T-helper 2 cell treated with Interferon-gamma antibody and Interleukin-4, amounts not matched to agents 100 ng/mL and 5 ng/mL, for 36 hours (primary cell): Measurements from ENCODE around the gene CNTFR. TPM values are rescaled to one million over a fixed set of nuclear protein-coding genes. Genes with fewer than 3 reads are reported as not detected.

Experiments used
- intact Hi-C: fragments of 100-400 bp; cut with micrococcal nuclease; formaldehyde crosslinking; loops from one replicate; pipeline ENCODE4 v1.15.1; 2023
- total RNA-seq: library from RNA; stranded (reverse); gene quantifications from 2 replicates; pipeline ENCODE4 v1.2.3, GENCODE V29; 2022

Gene CNTFR
- total RNA-seq, 1 donor from 2014 or later = not detected

DNA sequence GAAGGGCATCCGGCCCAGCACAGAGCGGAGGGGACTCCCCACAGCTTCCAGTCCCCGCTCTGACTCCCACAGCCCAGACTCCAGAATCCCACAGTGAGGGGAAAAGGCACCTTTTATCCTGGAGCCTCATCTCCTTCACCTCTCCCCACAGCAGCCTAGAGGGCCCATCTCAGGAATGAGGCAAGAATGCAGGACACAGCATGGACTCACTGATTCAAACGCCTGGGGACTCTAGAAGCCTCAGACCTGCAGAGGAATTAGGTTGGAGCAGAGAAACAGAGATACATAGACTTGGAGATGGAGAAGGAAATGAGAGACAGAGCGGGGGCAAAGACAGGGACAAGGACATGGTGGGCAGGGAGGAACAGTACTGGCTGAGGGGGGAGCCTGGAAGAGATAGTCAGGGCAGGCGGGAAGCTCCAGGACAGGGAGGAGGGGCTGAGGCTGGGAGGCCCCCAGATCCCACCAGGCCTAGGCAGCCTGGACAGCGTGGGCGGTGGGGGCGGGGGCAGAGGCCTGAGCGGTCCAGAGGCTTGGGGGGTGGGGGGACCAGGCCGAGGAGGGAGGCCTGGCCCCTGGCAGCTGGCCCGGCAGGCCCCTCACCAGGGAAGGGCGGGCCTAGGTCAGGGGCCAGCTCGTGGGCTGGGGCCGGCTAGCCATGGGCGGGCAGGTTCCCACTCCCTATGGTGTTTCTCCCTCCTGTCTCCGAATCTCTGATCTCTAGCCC, 15.8 kb downstream of the CNTFR start:
- intact Hi-C loops = no loop called here

DNA sequence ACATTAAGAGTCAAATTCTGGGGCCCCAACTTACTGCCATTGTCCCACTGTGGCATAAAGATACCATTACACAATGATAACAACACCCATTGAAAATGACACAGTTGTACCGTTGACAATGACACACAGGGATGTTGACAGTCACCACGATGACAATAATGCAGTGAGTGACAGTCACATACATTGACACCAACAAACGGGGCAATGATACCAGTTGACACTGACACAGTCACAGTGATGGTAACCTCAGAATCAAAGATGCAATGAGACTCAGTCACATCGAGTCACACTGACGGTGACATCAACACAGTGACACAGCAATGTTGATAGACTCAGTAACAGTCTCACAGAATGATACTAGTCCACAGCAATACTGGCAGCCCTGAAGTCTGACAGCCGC, 16.9 kb downstream of the CNTFR start:
- intact Hi-C loops = no loop called here

DNA sequence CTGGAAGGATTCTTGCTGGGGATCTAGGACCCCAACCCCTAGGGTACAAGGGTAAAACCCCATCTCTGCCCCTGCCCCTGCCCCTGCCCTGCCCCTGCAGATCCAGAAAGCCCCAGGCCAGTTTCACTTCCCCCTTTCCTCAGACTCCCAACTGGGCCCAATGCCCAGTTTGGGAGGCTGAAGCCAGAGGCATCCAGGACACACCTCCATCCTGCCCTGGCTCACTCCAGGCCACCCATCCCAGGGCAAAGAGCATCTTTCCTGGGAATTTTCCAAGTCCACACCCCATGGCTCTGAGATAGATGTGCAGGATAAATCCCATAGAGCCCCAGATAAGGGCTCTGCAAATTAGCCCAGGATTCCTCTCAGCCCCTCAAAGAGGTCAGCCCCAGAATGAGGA, 17.4 kb downstream of the CNTFR start:
- intact Hi-C loops = no loop called here

- intact Hi-C loops = no loop called here
Measured at GRCh38 chr9:34571481-34571810, 18.1 kb downstream of the CNTFR start.

DNA sequence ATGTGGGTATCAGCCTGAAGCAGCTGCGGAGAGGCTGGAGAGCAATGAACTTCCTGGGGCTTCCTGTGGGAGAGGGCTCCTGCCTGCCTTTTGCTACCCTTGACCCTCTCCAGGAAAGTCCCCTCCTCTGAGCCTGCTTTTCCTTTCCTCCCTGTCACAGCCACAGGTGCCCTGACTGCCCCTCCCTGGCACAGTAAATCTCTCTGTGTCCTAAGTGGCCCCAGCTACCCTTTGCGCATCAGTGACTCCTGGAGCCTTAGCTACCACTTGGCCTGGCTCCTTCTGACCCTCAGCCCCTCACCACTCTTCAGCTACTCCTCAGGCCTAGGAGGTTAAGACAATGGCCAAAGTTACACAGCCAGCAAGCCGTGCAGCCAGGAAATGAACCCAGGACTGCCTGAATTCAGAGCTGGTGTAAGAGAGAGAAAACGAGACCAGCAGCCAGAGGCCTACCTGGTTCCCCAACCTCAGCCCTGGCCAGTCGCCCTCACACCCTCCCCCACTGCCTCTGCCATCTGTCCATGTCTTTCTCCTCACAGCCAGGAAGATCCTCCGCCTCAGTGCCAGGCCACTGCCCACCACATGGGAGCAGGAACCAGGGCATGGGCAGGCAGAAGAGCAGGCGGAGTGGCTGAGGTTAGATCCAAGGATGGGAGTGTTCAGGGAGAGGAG, 18.6 kb downstream of the CNTFR start:
- intact Hi-C loops = no loop called here

GRCh38 chr9:34570376-34570775, 19.1 kb downstream of the CNTFR start:
- intact Hi-C loops = no loop called here

GRCh38 chr9:34568774-34569173, 20.8 kb downstream of the CNTFR start:
- intact Hi-C loops = no loop called here

- intact Hi-C loops = no loop called here
Measured at GRCh38 chr9:34568133-34568532, 21.4 kb downstream of the CNTFR start.

- intact Hi-C loops = no loop called here
Measured at GRCh38 chr9:34566972-34567371, 22.6 kb downstream of the CNTFR start.

DNA sequence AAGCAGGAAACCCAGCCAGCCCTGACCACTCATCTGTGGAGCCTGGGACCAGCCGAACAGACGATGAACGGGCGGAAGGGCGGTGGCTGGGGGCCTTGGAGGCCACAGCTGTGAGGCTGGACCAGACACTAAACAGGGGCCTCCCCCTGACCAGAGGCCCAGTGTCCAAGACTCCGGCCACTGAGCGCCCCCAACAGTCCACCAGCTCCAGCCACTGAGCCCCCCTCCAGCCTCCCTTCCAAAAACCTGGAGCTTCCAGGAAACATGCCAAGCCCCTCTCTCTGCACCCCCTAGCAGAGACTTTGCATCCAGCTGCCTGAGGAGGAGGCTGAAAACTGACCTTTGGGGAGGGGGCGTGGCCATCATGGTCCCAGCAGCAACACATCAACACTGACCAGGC, 23.2 kb downstream of the CNTFR start:
- intact Hi-C loops = no loop called here

- intact Hi-C loops = no loop called here
Measured at GRCh38 chr9:34565856-34566255, 23.7 kb downstream of the CNTFR start.

GRCh38 chr9:34564617-34565016, 24.9 kb downstream of the CNTFR start:
- intact Hi-C loops = no loop called here

GRCh38 chr9:34563262-34563661, 26.3 kb downstream of the CNTFR start:
- intact Hi-C loops = no loop called here

DNA sequence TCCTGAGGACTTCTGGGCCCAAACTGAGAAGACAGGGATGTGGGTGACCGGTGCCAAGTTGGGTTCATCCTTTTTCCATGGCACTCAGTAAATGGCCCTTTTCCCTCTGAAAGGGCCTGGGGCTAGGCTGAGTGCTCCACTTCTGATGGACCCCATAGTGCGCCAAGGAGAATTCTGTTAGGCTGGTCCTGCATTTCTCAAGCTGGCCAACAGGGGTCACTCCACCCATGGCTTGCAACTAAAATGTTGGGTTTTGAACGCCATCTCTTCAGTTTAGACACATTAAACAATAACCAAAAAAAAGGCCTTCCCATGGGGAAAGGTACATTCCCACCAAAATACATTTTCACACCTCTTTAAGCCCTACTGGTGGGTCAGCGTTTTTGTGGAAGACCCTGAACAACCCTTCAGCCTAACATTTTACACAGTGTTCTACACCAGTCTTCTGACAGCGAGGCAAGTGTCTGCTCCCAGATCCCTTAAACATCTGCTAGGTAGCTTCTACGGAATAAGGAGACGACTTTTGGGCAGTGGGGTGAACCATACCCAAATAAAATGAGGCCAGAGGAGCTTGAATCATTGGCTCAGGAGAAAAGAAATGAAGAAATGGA, 27.3 kb downstream of the CNTFR start:
- intact Hi-C loops = no loop called here

DNA sequence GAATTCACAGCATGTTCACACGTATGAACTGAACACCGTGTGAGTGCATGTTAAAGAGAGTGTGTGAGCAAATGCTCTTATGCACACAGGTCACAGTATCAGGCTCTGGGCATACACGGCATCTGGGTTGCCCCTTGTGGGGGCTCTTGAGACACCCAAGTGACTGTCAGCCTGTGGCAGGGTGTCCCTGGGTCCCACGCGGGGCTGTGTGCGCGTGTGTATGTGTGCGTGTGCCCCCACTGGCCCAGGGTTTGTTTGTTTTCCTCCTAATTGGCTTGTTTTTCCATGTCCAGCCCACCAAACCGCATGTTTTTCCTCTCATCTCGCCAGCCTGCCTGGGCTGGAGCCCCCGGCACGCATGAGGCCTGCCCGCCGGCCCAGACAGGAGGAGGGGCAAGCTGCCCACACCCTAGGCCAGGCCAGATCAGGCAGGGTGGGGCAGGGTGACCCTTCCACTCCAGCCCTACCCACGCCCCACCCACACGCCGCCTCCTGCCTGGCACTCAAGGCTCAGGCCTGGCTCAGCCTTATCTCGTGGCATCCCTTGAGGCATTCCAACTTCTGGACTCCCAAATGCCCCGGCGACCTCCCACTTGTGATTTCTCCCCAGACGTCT, 28.8 kb downstream of the CNTFR start:
- intact Hi-C loops = no loop called here

DNA sequence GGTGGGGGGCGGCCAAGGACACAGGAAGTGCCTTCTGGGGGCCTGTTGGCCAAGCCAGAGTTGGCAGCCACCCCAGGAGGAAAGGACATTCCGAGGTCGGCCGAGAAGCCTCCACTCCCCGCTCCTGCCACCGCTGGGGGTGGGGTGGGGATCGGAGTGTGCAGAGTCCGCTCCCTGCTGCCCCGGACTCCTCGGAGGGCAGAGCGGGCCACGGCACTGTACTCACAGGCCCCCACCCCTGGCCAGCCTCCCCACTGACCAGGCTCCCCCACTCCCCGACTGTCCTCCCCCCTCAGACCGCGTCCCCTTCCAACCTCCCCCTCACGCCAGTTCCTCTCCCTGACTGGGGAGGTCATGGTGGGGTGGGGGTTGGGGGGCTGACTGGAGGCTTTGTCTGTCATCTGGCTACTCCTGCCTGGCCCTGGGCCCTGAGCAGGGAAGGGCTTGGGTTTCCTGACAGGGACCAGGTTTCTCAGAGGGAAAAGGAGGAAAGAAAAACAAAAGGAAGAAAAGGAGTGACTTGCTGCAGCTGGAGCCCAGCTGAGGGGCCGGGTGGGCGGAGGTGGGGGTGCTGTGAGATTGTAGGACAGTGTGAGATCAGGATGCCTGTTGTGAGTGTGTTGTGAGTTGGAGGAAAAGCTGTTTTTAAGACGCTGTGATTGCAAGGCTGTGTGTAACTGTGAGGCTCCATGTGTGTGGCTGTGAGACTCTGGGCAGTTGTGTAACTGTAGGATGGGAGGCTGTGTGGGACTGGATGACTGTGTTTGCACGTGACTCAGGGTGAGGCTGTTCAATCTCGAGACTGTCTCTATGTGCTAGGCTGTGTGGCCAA, 29.7 kb downstream of the CNTFR start:
- intact Hi-C loops = no loop called here

DNA sequence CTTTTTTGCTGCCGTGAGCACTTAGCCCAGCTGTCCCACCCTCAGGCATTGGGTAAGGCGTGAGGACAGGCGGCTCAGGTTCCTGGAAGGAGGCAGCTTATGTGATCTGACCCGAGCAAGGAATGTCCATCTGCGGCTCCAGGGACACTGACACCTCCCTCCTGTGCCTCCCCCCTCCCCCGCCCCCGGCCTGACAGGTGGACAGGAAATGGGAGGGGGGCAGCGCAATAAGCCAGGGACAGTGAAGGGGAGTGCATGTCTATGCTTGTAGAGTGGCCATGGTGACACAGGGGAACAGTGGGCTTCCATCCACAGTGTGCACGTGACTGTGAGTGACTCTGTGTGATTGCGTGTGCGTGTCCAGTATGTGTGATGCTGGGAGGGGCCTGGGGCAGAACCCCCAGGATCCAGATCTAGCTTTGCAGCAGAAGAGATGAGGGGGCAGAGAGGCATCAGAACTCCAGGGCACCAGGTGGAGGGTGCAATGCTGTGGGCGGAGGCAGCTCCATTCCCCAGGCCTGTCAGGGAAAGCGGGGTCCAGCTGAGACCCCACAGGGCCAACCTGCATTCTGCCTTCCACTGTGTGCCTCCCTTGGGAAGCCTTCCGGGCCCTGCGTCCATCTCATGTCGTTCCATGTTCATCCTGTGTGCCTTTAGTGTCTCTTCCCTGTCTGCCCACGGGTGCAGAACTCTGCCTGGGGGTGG, 30.5 kb downstream of the CNTFR start:
- intact Hi-C loops = no loop called here

- intact Hi-C loops = no loop called here
Measured at GRCh38 chr9:34558364-34558763, 31.2 kb downstream of the CNTFR start.

DNA sequence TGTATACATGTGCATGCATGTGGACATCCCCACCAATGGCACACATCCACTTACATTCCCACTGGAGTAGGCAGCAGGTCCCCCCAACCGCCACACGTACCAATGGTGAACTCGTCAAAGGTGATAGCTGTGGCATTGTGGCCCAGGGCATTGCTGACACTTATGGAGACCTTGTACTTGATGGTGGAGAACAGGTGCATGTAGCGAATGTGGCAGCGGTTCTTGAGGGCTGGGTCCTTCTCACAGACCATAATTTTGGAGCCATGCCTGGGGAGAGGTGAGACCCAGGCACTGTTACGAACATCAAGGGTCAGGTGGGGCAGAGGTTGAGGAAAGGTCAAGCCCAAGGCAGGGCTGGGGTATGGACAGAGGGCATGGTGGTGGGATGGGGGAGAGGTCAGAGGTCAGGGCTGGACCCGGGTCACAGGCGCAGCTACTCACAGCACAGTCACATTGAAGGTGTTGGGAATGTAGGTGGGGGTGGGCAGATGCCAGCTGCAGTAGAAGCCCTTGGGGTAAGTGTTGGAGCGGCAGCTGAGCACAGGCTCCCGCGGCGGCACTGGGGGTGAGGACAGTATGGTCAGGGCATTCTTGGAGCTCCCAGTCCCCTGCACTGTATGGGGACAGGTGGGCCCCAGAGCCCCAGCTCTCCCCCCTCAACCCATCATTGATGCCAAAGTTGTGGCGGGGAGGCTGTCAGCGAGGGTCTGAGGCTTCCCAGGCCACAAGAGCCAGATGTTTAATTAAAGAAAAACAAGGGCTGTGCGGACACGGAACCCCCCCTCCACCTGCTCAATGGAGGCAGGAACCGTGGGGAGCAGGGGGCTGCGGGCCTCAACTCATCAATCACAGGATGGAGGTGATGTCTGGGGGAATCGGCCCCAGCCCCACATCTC, 31.9 kb downstream of the CNTFR start:
- intact Hi-C loops = no loop called here

DNA sequence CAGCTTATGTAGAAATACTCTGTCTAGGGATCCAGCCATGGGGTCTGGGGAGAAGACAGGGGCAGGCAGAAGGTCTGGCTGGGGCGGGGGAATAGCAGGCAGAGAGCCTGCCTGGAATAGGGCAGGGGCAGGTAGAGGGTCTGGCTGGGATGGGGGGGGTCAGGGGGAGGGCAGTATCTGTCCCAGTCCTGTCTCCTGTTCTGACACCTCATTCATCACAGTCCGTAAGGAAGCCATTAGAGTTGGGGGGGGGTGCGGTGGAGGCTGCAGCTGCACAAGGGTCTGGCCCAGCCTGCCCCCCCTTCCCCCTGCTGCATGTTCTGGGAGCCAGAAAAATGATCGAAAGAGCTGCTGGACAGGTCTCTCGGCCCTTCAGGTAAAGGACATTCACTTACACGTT, 32.6 kb downstream of the CNTFR start:
- intact Hi-C loops = no loop called here
